Sigmoid colon (tissue), 7 donors: ENCODE results near the gene DNAH10. TPM values are rescaled to one million over a fixed set of nuclear protein-coding genes. Genes with fewer than 3 reads are reported as not detected.

Experiments used
- DNase-seq: peaks from one replicate; pipeline ENCODE4 v3.0.0-alpha.2; 2019
- H3K27ac ChIP-seq, 4 donors: fragments of 200-600 bp; sonication (generic); one replicate each; pipeline ENCODE4 v1.5.1; 2016 to 2019; ENCODE audit warnings: mild to moderate bottlenecking in 1 of 4
- H3K27me3 ChIP-seq, 3 donors: fragments of 200-600 bp; sonication (generic); one replicate each; pipeline ENCODE4 v1.5.1; 2019; ENCODE audit warnings: mild to moderate bottlenecking in 1 of 3
- H3K36me3 ChIP-seq, 4 donors: fragments of 200-600 bp; sonication (generic); one replicate each; pipeline ENCODE4 v1.5.1; 2016 to 2019
- H3K4me1 ChIP-seq, 4 donors: fragments of 200-600 bp; sonication (generic); one replicate each; pipeline ENCODE4 v1.5.1; 2017 to 2019
- H3K4me3 ChIP-seq, 4 donors: fragments of 200-600 bp; sonication (generic); one replicate each; pipeline ENCODE4 v1.5.1; 2017 to 2019; ENCODE audit warnings: mild to moderate bottlenecking in 2 of 4, moderate library complexity in 1 of 4
- H3K9me3 ChIP-seq, 4 donors: fragments of 200-600 bp in 3 of 4; sonication (generic) in 3 of 4; one replicate each; pipeline versions ENCODE4 v1.5.1 to v1.6.1; 2013 to 2019
- CTCF ChIP-seq, 4 experiments: fragments of 450-650 bp in 3 of 4; fragments of 200-600 bp in 1 of 4; IDR thresholded peaks; one replicate each; pipeline ENCODE4 v1.5.1; 2016 to 2019; ENCODE audit warnings: antibody characterized with exemption in 4 of 4, mild to moderate bottlenecking in 3 of 4, moderate library complexity in 2 of 4
- EP300 ChIP-seq, 4 donors: sonication (generic); formaldehyde crosslinking; IDR thresholded peaks; one replicate each; pipeline ENCODE4 v1.6.1; 2017; ENCODE audit warnings: antibody characterized with exemption in 4 of 4
- POLR2A ChIP-seq, 2 donors: fragments of 450-650 bp; IDR thresholded peaks; one replicate each; pipeline ENCODE4 v1.6.1; 2016; ENCODE audit warnings: antibody characterized with exemption in 2 of 2, mild to moderate bottlenecking in 2 of 2, moderate library complexity in 2 of 2
- POLR2AphosphoS5 ChIP-seq, 4 donors: sonication (generic); formaldehyde crosslinking; IDR thresholded peaks; one replicate each; pipeline ENCODE4 v1.6.1; 2017; ENCODE audit warnings: antibody characterized with exemption in 4 of 4
- WGBS, 2 donors: extraction: QIAGEN DNeasy Blood & Tissue Kit; methylation state at CpG; one replicate each; pipeline ENCODE4 v1.1.7; 2013; 5-methylcytosine and 5-hydroxymethylcytosine counted together
- intact Hi-C: fragments of 100-400 bp; cut with DNase I; formaldehyde crosslinking; loops from one replicate; pipeline ENCODE4 v1.15.1; 2023
- polyA plus RNA-seq, 3 donors: library from polyadenylated mRNA; stranded (reverse); fragments of 200-250 nt; gene quantifications; one replicate each; pipeline ENCODE4 v1.2.3, GENCODE V29; 2013
- total RNA-seq, 4 donors: library from RNA; depleted of rRNA; stranded (reverse); fragments of >200 nt; gene quantifications; one replicate each; pipeline ENCODE4 v1.1.0, GENCODE V29; 2016
- donor health status: healthy with polysubstance abuse.
- donor health status: Bipolar disorder and iron deficiency.
- donor health status: healthy.

The DNAH10 gene
- total and polyA plus RNA-seq, 7 donors, result under 0.01 to 0.29 (median 0.16) TPM; not detected in 4

GRCh38 chr12:123900871-123901376, 138.8 kb downstream of the DNAH10 start:
- Histone ChIP-seq H3K4me1 (no peaks in the 10 kb centered on the region), H3K4me3 (no peak overlapping the region), H3K36me3 (no peaks in the 10 kb centered on the region), H3K9me3 (no peaks in the 10 kb centered on the region), H3K27me3 (peaks cover 0 to 16% (median 2%) of the 10 kb centered on the region in 3 donors), H3K27ac (no peak overlapping the region)
- DNase-seq, result no peak
- no peak for TF ChIP-seq POLR2A (IDR thresholded peaks at IDR 0.05)
- TF ChIP-seq POLR2AphosphoS5 (IDR thresholded peaks at IDR 0.05), result no peak
- no peak for TF ChIP-seq EP300 (IDR thresholded peaks at IDR 0.05)
- no peak for TF ChIP-seq CTCF (IDR thresholded peaks at IDR 0.05)
- intact Hi-C loops, result no loop called here
- 40 to 69% methylated on average over 9 of the region's 9 CpGs for WGBS, 2 donors

- Histone ChIP-seq H3K9me3 (no peaks in the 10 kb centered on the region), H3K4me3 (no peak overlapping the region), H3K36me3 (no peaks in the 10 kb centered on the region), H3K27me3 (peaks cover 0 to 16% (median 2%) of the 10 kb centered on the region in 3 donors), H3K4me1 (no peaks in the 10 kb centered on the region), H3K27ac (no peak overlapping the region)
- intact Hi-C loops, result no loop called here
- 91 to 95% methylated on average over 13 of the region's 13 CpGs for WGBS, 2 donors
- TF ChIP-seq EP300 (IDR thresholded peaks at IDR 0.05) (no peak), POLR2A (IDR thresholded peaks at IDR 0.05) (no peak), CTCF (IDR thresholded peaks at IDR 0.05) (no peak), POLR2AphosphoS5 (IDR thresholded peaks at IDR 0.05) (no peak)
- DNase-seq, result no peak
Observed at GRCh38 chr12:123902821-123903220, 140.7 kb downstream of the DNAH10 start.

- WGBS, 2 donors, result 92% methylated on average over 22 of the region's 22 CpGs
- no peak for DNase-seq
- intact Hi-C loops, result no loop called here
Observed at GRCh38 chr12:123903301-123904065, 141.4 kb downstream of the DNAH10 start.

GRCh38 chr12:123905319-123905925, 143.3 kb downstream of the DNAH10 start:
- H3K36me3 ChIP-seq, result no peaks in the 10 kb centered on the region
- no peak overlapping the region for H3K4me3 ChIP-seq
- 15 to 28% methylated on average over 9 of the region's 9 CpGs for WGBS, 2 donors
- H3K27me3 ChIP-seq, result peaks cover 0 to 16% (median 2%) of the 10 kb centered on the region in 3 donors
- no peak overlapping the region for H3K27ac ChIP-seq
- no peaks in the 10 kb centered on the region for H3K4me1 ChIP-seq
- no peaks in the 10 kb centered on the region for H3K9me3 ChIP-seq
- DNase-seq, result no peak
- intact Hi-C loops, result loop anchor here (5.0 kb wide), 2 partner anchors 77 to 127 kb away; no protein-coding TSS in a partner anchor
- TF ChIP-seq POLR2A (IDR thresholded peaks at IDR 0.05) (no peak), CTCF (IDR thresholded peaks at IDR 0.05) (peak; percentile 10 to 70 (median 63))

More at GRCh38 chr12:123903301-123904065, 141.4 kb downstream of the DNAH10 start:
- H3K27ac ChIP-seq, result no peak overlapping the region
- no peak overlapping the region for H3K4me3 ChIP-seq
- no peaks in the 10 kb centered on the region for H3K4me1 ChIP-seq
- peaks cover 0 to 16% (median 2%) of the 10 kb centered on the region in 3 donors for H3K27me3 ChIP-seq
- TF ChIP-seq CTCF (IDR thresholded peaks at IDR 0.05) (no peak), POLR2AphosphoS5 (IDR thresholded peaks at IDR 0.05) (no peak), POLR2A (IDR thresholded peaks at IDR 0.05) (no peak), EP300 (IDR thresholded peaks at IDR 0.05) (no peak)
- H3K9me3 ChIP-seq, result no peaks in the 10 kb centered on the region
- no peaks in the 10 kb centered on the region for H3K36me3 ChIP-seq
